ENCODE measurements around the gene XYLB. TPM values are rescaled to one million over a fixed set of nuclear protein-coding genes. Genes with fewer than 3 reads are reported as not detected.

XYLB gene
- polyA plus RNA-seq, 4 donors: 4.3 to 33.0 (median 5.9) TPM

GRCh38 chr3:38311941-38312340 lies 34.6 kb upstream of the XYLB start:
- no peaks in the 10 kb centered on the region for H3K36me3 ChIP-seq (ENCODE audit: control insufficient read depth in 3 of 3, insufficient read depth in 2 of 3, low read depth in 1 of 3, low read length in 3 of 3)
- DNase-seq (no peak), FAIRE-seq (no peak)
- no peak overlapping the region for H3K4me3 ChIP-seq (ENCODE audit: low read depth in 1 of 3, low read length in 3 of 3)
- 56 to 74% (median 69%) methylated on average over 2 of the region's 2 CpGs for WGBS, 3 donors
- peaks cover 0 to 1% (median 0%) of the 10 kb centered on the region in 3 donors for H3K4me1 ChIP-seq (ENCODE audit: control insufficient read depth in 3 of 3, insufficient read depth in 2 of 3, low read depth in 1 of 3, low read length in 2 of 3)
- H3K27me3 ChIP-seq (ENCODE audit: control insufficient read depth in 3 of 3, insufficient read depth in 3 of 3, low read length in 3 of 3): no peaks in the 10 kb centered on the region
- H3K27ac ChIP-seq (ENCODE audit: low read depth in 1 of 3, low read length in 2 of 3): no peak overlapping the region
- H3K9me3 ChIP-seq (ENCODE audit: control insufficient read depth in 2 of 2, insufficient read depth in 1 of 2, low read depth in 1 of 2, low read length in 1 of 2): no peaks in the 10 kb centered on the region

DNA sequence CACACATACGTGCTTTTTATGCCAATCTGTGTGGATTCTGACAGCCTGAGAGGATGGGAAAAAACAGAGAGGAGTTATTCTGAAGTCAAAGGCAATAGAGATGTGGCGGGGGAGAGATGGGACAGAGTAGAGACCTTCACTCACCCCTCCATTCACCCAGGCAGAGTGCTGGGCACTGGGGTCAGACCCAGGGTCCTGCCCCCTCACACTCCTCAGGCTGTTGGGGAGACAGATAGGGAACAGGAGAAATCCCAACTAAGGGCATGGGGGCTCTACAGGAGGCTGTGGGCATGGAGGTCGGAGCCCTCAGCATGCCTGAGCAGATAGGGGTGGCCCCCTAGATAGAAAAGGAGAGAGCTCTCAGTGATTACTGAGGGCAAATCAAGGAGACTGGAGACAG lies 34.2 kb upstream of the XYLB start:
- no peak for FAIRE-seq
- 87 to 89% (median 88%) methylated on average over 3 of the region's 3 CpGs for WGBS, 3 donors
- no peak overlapping the region for H3K27ac ChIP-seq (ENCODE audit: low read depth in 1 of 3, low read length in 2 of 3)
- no peaks in the 10 kb centered on the region for H3K9me3 ChIP-seq (ENCODE audit: control insufficient read depth in 2 of 2, insufficient read depth in 1 of 2, low read depth in 1 of 2, low read length in 1 of 2)
- no peak overlapping the region for H3K4me3 ChIP-seq (ENCODE audit: low read depth in 1 of 3, low read length in 3 of 3)
- no peak for DNase-seq
- H3K27me3 ChIP-seq (ENCODE audit: control insufficient read depth in 3 of 3, insufficient read depth in 3 of 3, low read length in 3 of 3): no peaks in the 10 kb centered on the region
- no peaks in the 10 kb centered on the region for H3K36me3 ChIP-seq (ENCODE audit: control insufficient read depth in 3 of 3, insufficient read depth in 2 of 3, low read depth in 1 of 3, low read length in 3 of 3)
- peaks cover 0 to 2% (median 0%) of the 10 kb centered on the region in 3 donors for H3K4me1 ChIP-seq (ENCODE audit: control insufficient read depth in 3 of 3, insufficient read depth in 2 of 3, low read depth in 1 of 3, low read length in 2 of 3)

DNA sequence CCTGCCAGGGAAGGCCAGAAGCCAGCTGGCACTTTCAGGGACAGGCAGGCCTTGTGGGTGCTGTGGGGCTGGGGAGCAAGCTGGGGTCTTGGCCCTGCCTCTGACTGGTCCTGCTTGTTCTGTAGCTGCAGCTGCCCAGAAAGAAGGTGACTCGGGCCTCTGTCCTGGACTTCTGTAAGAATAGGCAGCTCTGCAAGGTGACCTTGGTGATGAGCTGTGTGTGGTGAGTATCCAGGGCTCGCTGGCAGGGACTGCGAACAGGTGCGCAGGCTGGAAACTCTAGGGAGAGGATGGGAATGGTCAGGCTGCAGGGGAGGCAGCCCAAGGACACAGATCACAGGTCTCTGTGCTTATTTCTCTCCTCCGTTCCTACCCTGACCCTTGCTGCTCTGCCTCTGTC lies 33.3 kb upstream of the XYLB start:
- Histone ChIP-seq H3K4me3 (ENCODE audit: low read depth in 1 of 3, low read length in 3 of 3) (no peak overlapping the region), H3K36me3 (ENCODE audit: control insufficient read depth in 3 of 3, insufficient read depth in 2 of 3, low read depth in 1 of 3, low read length in 3 of 3) (no peaks in the 10 kb centered on the region), H3K4me1 (ENCODE audit: control insufficient read depth in 3 of 3, insufficient read depth in 2 of 3, low read depth in 1 of 3, low read length in 2 of 3) (peaks cover 0 to 2% (median 0%) of the 10 kb centered on the region in 3 donors), H3K27ac (ENCODE audit: low read depth in 1 of 3, low read length in 2 of 3) (no peak overlapping the region), H3K9me3 (ENCODE audit: control insufficient read depth in 2 of 2, insufficient read depth in 1 of 2, low read depth in 1 of 2, low read length in 1 of 2) (no peaks in the 10 kb centered on the region), H3K27me3 (ENCODE audit: control insufficient read depth in 3 of 3, insufficient read depth in 3 of 3, low read length in 3 of 3) (no peaks in the 10 kb centered on the region)
- DNase-seq (no peak), FAIRE-seq (no peak)
- WGBS, 3 donors: 82 to 88% (median 85%) methylated on average over 5 of the region's 5 CpGs

GRCh38 chr3:38313695-38314094 lies 32.9 kb upstream of the XYLB start:
- H3K27ac ChIP-seq (ENCODE audit: low read depth in 1 of 3, low read length in 2 of 3): no peak overlapping the region
- H3K4me3 ChIP-seq (ENCODE audit: low read depth in 1 of 3, low read length in 3 of 3): no peak overlapping the region
- peaks cover 0 to 2% (median 0%) of the 10 kb centered on the region in 3 donors for H3K4me1 ChIP-seq (ENCODE audit: control insufficient read depth in 3 of 3, insufficient read depth in 2 of 3, low read depth in 1 of 3, low read length in 2 of 3)
- no peak for FAIRE-seq
- H3K27me3 ChIP-seq (ENCODE audit: control insufficient read depth in 3 of 3, insufficient read depth in 3 of 3, low read length in 3 of 3): no peaks in the 10 kb centered on the region
- no peaks in the 10 kb centered on the region for H3K36me3 ChIP-seq (ENCODE audit: control insufficient read depth in 3 of 3, insufficient read depth in 2 of 3, low read depth in 1 of 3, low read length in 3 of 3)
- 76 to 83% (median 76%) methylated on average over 11 of the region's 11 CpGs for WGBS, 3 donors
- no peaks in the 10 kb centered on the region for H3K9me3 ChIP-seq (ENCODE audit: control insufficient read depth in 2 of 2, insufficient read depth in 1 of 2, low read depth in 1 of 2, low read length in 1 of 2)
- no peak for DNase-seq

DNA sequence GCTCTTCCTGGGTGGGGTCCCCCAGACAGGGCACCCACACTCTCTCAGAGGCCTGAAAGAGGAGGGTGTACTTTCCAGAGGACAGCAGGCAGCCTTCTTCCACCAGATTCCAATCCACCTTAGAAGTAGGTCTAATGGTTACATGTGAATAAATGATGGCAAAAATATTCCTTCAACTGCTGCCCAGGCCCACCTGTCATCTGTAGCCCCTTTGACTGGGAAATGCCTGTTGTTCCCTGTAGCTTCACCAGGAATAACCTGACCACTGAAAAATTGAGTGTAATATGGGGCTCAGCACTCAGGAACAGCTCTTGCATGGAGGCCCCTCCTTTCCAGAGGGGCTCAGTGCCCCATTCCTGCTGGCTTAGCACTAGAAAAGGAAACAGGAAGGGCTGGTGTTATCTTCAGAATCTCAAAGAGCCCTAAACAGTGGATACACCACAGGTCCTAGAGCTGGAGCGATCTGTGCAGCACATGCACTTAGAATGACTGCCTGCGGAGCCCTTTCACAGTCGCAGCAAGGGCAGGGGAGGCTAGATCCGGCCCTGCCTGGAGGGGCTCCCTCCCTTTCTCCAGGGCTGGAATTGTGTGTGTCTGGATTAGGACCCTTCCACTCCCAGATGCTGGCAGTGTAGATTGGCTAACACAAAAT lies 32.3 kb upstream of the XYLB start:
- Histone ChIP-seq H3K9me3 (ENCODE audit: control insufficient read depth in 2 of 2, insufficient read depth in 1 of 2, low read depth in 1 of 2, low read length in 1 of 2) (no peaks in the 10 kb centered on the region), H3K27me3 (ENCODE audit: control insufficient read depth in 3 of 3, insufficient read depth in 3 of 3, low read length in 3 of 3) (no peaks in the 10 kb centered on the region), H3K27ac (ENCODE audit: low read depth in 1 of 3, low read length in 2 of 3) (no peak overlapping the region), H3K4me3 (ENCODE audit: low read depth in 1 of 3, low read length in 3 of 3) (no peak overlapping the region), H3K36me3 (ENCODE audit: control insufficient read depth in 3 of 3, insufficient read depth in 2 of 3, low read depth in 1 of 3, low read length in 3 of 3) (no peaks in the 10 kb centered on the region), H3K4me1 (ENCODE audit: control insufficient read depth in 3 of 3, insufficient read depth in 2 of 3, low read depth in 1 of 3, low read length in 2 of 3) (peaks cover 0 to 2% (median 0%) of the 10 kb centered on the region in 3 donors)
- DNase-seq (no peak), FAIRE-seq (no peak)
- WGBS, 3 donors: 50 to 85% (median 75%) methylated on average over 4 of the region's 4 CpGs

DNA sequence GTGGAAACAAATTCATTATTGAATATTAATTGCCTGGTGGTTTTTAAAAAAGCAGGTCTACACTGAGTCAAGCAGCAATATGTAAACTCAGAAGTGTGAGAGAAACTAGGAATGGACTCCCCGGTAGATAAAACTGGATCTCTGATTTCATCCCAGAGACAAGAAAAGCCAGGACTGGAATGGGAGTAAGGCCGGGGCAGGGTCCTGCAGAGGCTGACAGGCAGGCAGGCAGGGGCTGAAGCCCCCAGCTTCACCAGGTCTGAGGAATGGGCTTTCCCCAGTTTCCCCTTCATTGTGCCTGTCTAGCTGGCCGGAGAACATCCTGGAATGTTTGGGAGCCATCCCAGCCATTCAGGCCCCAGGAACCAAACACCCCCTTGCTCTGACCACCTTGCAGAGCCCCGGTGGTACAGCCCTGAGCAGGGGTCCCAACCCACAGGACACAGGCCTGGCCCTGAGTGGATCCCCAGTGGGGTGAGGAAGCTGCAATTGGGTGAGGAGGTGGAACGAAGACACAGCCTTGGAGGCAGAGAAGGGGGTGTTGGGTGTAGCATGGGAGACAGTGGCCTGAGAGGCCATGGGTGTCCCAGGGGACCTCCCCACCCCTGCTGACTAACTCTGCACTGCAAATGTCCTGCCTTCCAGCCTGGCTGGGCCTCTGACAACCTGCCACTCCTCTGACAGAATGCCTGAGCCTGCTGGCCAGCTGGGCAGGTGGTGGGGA lies 31.7 kb upstream of the XYLB start:
- Histone ChIP-seq H3K4me1 (ENCODE audit: control insufficient read depth in 3 of 3, insufficient read depth in 2 of 3, low read depth in 1 of 3, low read length in 2 of 3) (peaks cover 0 to 2% (median 0%) of the 10 kb centered on the region in 3 donors), H3K27ac (ENCODE audit: low read depth in 1 of 3, low read length in 2 of 3) (no peak overlapping the region), H3K36me3 (ENCODE audit: control insufficient read depth in 3 of 3, insufficient read depth in 2 of 3, low read depth in 1 of 3, low read length in 3 of 3) (no peaks in the 10 kb centered on the region), H3K9me3 (ENCODE audit: control insufficient read depth in 2 of 2, insufficient read depth in 1 of 2, low read depth in 1 of 2, low read length in 1 of 2) (no peaks in the 10 kb centered on the region), H3K27me3 (ENCODE audit: control insufficient read depth in 3 of 3, insufficient read depth in 3 of 3, low read length in 3 of 3) (no peaks in the 10 kb centered on the region), H3K4me3 (ENCODE audit: low read depth in 1 of 3, low read length in 3 of 3) (no peak overlapping the region)
- DNase-seq (no peak), FAIRE-seq (no peak)
- WGBS, 3 donors: 75 to 83% (median 76%) methylated on average over 4 to 5 of the region's 5 CpGs

DNA sequence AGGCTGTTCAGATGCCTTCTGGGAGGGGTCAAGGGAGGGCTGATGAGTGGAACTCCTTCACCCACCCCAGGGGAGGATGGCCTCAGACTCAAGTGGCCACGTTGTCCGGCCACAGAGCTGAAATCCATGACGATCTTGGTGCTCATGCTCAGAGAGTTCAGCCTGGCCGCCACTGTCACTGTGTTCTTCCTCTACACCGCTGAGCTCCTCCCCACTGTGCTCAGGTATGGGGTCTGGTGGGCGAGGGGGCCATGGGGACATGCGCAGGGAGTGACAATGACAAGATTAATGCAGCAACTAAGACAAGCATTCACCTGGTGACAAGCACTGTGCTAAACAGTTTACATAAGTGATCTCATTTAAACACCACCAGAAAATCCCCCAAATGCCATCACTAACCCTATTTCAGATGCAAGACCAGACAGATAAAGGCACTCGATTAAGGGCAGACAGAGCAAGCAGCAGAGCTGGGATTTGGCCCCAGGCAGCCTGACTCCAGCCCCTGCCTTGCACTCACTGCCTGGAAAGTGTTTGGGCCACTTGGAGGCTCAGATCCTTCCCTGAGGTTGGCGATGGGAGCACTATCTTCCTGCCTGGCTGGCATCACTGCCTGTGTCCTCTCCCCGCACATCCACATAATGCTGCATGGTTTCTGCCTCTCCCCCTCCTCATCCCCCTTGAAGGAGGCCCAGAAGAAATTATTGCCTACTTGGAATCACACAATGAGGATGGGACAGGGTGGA lies 30.9 kb upstream of the XYLB start:
- Histone ChIP-seq H3K4me1 (ENCODE audit: control insufficient read depth in 3 of 3, insufficient read depth in 2 of 3, low read depth in 1 of 3, low read length in 2 of 3) (peaks cover 0 to 2% (median 0%) of the 10 kb centered on the region in 3 donors), H3K27me3 (ENCODE audit: control insufficient read depth in 3 of 3, insufficient read depth in 3 of 3, low read length in 3 of 3) (no peaks in the 10 kb centered on the region), H3K27ac (ENCODE audit: low read depth in 1 of 3, low read length in 2 of 3) (no peak overlapping the region), H3K36me3 (ENCODE audit: control insufficient read depth in 3 of 3, insufficient read depth in 2 of 3, low read depth in 1 of 3, low read length in 3 of 3) (no peaks in the 10 kb centered on the region), H3K4me3 (ENCODE audit: low read depth in 1 of 3, low read length in 3 of 3) (no peak overlapping the region), H3K9me3 (ENCODE audit: control insufficient read depth in 2 of 2, insufficient read depth in 1 of 2, low read depth in 1 of 2, low read length in 1 of 2) (no peaks in the 10 kb centered on the region)
- WGBS, 3 donors: 81 to 88% (median 85%) methylated on average over 10 of the region's 10 CpGs
- no peak for FAIRE-seq
- no peak for DNase-seq

GRCh38 chr3:38316356-38317191 lies 30.0 kb upstream of the XYLB start:
- H3K27me3 ChIP-seq (ENCODE audit: control insufficient read depth in 3 of 3, insufficient read depth in 3 of 3, low read length in 3 of 3): no peaks in the 10 kb centered on the region
- FAIRE-seq: no peak
- no peak overlapping the region for H3K4me3 ChIP-seq (ENCODE audit: low read depth in 1 of 3, low read length in 3 of 3)
- 58 to 76% (median 61%) methylated on average over 22 of the region's 22 CpGs for WGBS, 3 donors
- H3K36me3 ChIP-seq (ENCODE audit: control insufficient read depth in 3 of 3, insufficient read depth in 2 of 3, low read depth in 1 of 3, low read length in 3 of 3): no peaks in the 10 kb centered on the region
- peak in 1 of 2 donors; percentile 41 for DNase-seq
- H3K4me1 ChIP-seq (ENCODE audit: control insufficient read depth in 3 of 3, insufficient read depth in 2 of 3, low read depth in 1 of 3, low read length in 2 of 3): peaks cover 0 to 2% (median 0%) of the 10 kb centered on the region in 3 donors
- H3K9me3 ChIP-seq (ENCODE audit: control insufficient read depth in 2 of 2, insufficient read depth in 1 of 2, low read depth in 1 of 2, low read length in 1 of 2): no peaks in the 10 kb centered on the region
- no peak overlapping the region for H3K27ac ChIP-seq (ENCODE audit: low read depth in 1 of 3, low read length in 2 of 3)
